ENCODE results near the gene LUZP1. TPM values are rescaled to one million over a fixed set of nuclear protein-coding genes. Genes with fewer than 3 reads are reported as not detected.
A peak's percentile ranks its signal among the peaks of the same experiment; 100 is the strongest.

LUZP1 gene
- polyA plus RNA-seq, 1 experiment: 39.4 TPM

DNA sequence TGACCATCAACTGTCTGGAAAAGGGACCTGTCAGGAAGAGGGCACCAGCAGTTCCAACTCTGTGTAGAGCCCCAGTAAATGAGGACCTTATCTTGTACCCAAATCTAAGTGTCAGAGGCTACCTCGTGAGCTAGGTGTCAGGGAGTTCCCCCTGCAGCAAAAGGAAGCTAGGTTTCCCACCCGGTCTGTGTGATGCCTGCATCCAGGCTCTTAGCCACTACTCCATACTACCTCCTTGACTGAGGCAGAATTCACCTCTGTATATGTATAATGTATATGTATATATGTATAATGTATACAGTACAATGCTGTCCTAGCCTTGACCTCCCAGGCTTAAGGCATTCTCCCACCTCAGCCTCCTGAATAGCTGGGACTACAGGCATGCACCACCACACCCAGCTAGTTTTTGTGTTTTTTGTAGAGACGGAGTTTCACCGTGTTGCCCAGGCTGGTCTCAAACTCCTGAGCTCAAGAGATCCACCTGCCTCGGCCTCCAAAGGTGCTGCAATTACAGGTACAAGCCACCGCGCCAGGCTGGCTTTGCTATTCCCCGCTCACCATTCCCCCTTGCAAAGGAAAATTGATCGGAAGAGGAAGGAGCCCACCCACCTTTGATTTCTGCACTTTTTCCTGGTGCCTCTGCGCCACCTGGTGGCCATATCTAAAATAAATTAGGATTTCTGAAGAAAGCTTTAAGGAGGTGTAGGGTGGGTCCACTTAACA, 15.7 kb upstream of the LUZP1 start:
- TF ChIP-seq, protein P1, sequence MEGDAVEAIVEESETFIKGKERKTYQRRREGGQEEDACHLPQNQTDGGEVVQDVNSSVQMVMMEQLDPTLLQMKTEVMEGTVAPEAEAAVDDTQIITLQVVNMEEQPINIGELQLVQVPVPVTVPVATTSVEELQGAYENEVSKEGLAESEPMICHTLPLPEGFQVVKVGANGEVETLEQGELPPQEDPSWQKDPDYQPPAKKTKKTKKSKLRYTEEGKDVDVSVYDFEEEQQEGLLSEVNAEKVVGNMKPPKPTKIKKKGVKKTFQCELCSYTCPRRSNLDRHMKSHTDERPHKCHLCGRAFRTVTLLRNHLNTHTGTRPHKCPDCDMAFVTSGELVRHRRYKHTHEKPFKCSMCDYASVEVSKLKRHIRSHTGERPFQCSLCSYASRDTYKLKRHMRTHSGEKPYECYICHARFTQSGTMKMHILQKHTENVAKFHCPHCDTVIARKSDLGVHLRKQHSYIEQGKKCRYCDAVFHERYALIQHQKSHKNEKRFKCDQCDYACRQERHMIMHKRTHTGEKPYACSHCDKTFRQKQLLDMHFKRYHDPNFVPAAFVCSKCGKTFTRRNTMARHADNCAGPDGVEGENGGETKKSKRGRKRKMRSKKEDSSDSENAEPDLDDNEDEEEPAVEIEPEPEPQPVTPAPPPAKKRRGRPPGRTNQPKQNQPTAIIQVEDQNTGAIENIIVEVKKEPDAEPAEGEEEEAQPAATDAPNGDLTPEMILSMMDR (IDR thresholded peaks at IDR 0.05; ENCODE audit: low read depth, low read length): peak; percentile 72
- ChIA-PET CTCF (interaction anchor here (0.6 to 9.2 kb wide), 45 partner anchors 10 to 449 kb away, joined by 3 to 303 read pairs (median 6); partner anchors contain the start of gene LUZP1), POLR2A (interaction anchor here (0.9 to 1.6 kb wide), 3 partner anchors 17 to 164 kb away, joined by 3 to 9 read pairs (median 4); no protein-coding TSS in a partner anchor)
- DNase-seq (ENCODE audit: low read depth, low spot score): no peak
- Histone ChIP-seq H3K27me3 (ENCODE audit: control insufficient read depth, insufficient read depth, low read length) (peaks cover 2% of the 10 kb centered on the region), H3K4me3 (ENCODE audit: low read depth, low read length) (peak overlapping the region; percentile 52), H3K27ac (ENCODE audit: low read depth, low read length) (no peak overlapping the region), H3K9me3 (ENCODE audit: control insufficient read depth, insufficient read depth, low read length) (no peaks in the 10 kb centered on the region)

DNA sequence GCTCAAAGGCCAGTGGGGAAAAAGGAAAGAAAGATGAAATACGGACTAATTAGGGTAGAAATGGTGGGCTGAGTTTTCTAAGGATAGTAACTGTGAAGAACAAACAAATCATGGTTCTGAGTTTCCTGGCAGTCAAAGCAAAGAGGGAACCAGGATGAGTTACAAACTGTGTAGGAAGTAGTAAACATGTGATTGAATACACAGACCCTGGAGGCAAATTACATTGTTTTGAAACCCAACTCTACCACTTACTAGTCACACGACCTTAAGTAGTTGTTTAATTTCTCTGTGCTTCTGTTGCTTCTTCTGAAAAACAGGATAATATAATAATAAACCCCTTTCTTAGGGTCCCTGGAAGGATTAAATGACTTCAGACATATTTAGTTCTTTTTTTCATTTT, 11.2 kb upstream of the LUZP1 start:
- POLR2A ChIA-PET: no interaction called here
- CTCF ChIA-PET: interaction anchor here (1.0 to 4.0 kb wide), 3 partner anchors 12 to 81 kb away, joined by 3 to 23 read pairs (median 3); no protein-coding TSS in a partner anchor
- TF ChIP-seq, protein P1 (IDR thresholded peaks at IDR 0.05; ENCODE audit: low read depth, low read length): no peak
- Histone ChIP-seq H3K27me3 (ENCODE audit: control insufficient read depth, insufficient read depth, low read length) (peaks cover 2% of the 10 kb centered on the region), H3K9me3 (ENCODE audit: control insufficient read depth, insufficient read depth, low read length) (no peaks in the 10 kb centered on the region), H3K4me3 (ENCODE audit: low read depth, low read length) (no peak overlapping the region), H3K27ac (ENCODE audit: low read depth, low read length) (no peak overlapping the region)
- DNase-seq (ENCODE audit: low read depth, low spot score): no peak

DNA sequence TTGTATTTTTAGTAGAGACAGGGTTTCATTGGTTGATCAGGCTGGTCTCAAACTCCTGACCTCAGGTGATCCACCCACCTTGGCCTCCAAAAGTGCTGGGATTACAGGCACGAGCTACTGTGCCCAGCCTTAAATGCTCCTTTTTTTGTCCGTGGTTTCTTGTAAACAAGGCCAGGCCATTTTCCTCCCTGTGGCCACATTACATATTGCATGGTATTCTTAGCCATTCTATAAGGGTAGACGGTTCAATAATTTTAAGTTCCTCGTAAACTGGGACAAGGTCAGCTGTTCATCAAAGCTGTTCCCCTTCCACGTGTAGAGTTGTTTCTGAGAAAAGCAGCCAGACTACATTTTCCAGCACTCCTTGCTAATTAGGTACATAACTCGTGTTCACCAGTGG, 10.3 kb upstream of the LUZP1 start:
- no peak for DNase-seq (ENCODE audit: low read depth, low spot score)
- Histone ChIP-seq H3K27me3 (ENCODE audit: control insufficient read depth, insufficient read depth, low read length) (peaks cover 2% of the 10 kb centered on the region), H3K9me3 (ENCODE audit: control insufficient read depth, insufficient read depth, low read length) (no peaks in the 10 kb centered on the region), H3K4me3 (ENCODE audit: low read depth, low read length) (no peak overlapping the region), H3K27ac (ENCODE audit: low read depth, low read length) (no peak overlapping the region)
- TF ChIP-seq, protein P1 (IDR thresholded peaks at IDR 0.05; ENCODE audit: low read depth, low read length): peak; percentile 52
- ChIA-PET CTCF (interaction anchor here (0.9 to 4.0 kb wide), 4 partner anchors 9 to 80 kb away, joined by 3 to 23 read pairs (median 4); no protein-coding TSS in a partner anchor), POLR2A (no interaction called here)

DNA sequence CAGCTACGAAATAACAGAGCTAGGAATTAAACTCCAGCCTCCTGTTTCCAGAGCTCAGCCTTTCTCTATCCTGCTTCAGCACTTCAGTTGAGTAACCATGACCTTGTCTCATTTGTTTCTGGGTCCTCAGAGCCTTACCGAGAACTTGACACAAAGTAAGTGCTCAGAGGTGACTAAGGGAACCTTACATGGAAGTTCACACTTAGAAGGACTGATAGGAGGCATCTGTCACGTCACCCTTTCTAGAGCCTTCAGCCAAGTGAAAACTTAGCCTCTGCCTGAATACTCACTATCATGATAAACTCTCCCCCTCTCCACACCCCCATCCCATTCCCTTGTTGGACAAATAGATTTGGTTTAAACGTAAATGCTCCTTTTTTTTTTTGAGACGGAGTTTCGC, 9.8 kb upstream of the LUZP1 start:
- TF ChIP-seq, protein P1 (IDR thresholded peaks at IDR 0.05; ENCODE audit: low read depth, low read length): no peak

More for the DNA sequence above, 9.8 kb upstream of the LUZP1 start:
- ChIA-PET POLR2A (interaction anchor here (0.7 to 1.7 kb wide), 4 partner anchors 10 to 78 kb away, joined by 3 to 7 read pairs (median 5); partner anchors contain the start of gene LUZP1), CTCF (interaction anchor here (0.6 to 4.0 kb wide), 5 partner anchors 14 to 1774 kb away, joined by 3 to 23 read pairs (median 3); no protein-coding TSS in a partner anchor)
- Histone ChIP-seq H3K27me3 (ENCODE audit: control insufficient read depth, insufficient read depth, low read length) (peaks cover 2% of the 10 kb centered on the region), H3K9me3 (ENCODE audit: control insufficient read depth, insufficient read depth, low read length) (no peaks in the 10 kb centered on the region), H3K4me3 (ENCODE audit: low read depth, low read length) (no peak overlapping the region), H3K27ac (ENCODE audit: low read depth, low read length) (no peak overlapping the region)
- no peak for DNase-seq (ENCODE audit: low read depth, low spot score)
